ENCODE results near the gene SMIM12.

SMIM12 gene

GRCh38 chr1:34859446-34860200 is at the start of gene SMIM12:
TSS of gene SMIM12 (minus strand) at chr1:34859749. CDS start at chr1:34855977, 3,772 bp downstream.
- peak; percentile 90 for DNase-seq

- DNase-seq: no peak
These were observed 48.8 kb upstream of the SMIM12 start for GRCh38 chr1:34908369-34908768.

DNA sequence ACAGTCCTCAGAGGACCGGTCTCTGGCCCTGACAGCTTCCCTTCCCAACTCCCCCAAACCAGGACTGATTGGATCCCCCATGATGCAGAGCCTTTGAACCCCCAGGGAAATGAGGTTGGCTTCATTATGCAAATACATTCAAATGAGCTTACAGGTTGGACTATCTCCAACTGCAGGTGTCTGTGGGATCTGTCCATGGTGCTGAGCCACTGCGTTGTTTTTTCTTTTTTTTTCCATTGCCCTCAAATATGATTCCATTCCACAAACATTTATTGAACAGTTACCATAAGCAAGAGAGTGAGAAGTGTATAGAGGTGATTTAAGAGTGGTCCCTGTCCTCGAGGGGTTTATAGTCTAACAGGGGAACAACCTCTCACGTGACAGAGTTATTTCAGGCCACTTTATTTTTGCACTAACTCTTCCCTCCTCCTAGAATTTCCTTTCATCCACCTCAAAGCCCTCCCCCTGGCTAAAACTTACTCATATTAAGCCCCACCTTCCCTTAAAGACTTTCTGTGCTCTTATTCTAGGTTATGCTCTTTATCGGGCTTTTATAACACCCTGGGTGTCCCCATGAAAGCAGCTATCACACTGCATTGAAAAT is 48.0 kb upstream of the SMIM12 start:
- no peak for DNase-seq

DNA sequence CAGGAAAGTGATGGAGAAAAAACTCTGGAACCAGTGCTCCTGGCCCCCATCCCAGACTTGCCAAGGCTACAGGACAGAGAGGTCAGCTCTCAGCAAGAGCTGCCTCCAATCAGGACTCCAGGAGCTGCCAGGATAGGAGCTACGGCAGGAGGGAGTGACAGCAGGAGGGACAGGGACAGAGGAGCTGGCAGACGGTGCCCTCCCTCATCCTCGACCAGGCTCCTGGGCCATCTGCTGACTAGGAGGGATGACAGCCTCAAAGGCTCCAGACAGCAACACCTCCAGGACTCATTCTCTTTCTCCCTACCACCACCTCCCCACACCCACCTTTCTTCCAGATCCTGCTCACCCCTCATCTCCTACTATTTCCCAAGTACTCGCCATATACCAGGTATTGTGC is 47.2 kb upstream of the SMIM12 start:
- no peak for DNase-seq

- no peak for DNase-seq
These were observed 46.7 kb upstream of the SMIM12 start for GRCh38 chr1:34906222-34906621.

DNA sequence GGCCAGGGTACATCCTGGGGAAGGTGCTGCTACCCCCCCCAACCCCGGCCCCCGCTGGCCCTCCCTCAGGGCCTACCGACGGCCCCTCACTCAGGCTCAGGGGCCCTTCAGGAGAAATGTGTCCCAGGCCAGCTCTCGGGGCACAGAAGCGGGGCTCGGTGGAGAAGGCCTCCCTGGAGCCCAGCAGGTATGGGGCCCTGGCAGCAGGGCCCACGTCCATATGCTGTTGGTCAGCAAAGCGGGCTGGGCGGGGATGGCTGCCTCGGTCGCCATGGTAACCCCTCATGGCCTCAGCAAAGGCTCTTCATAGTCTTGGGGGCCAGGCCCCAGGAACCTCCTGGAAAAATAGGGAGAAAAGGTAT is 45.5 kb upstream of the SMIM12 start:
- DNase-seq: no peak

DNA sequence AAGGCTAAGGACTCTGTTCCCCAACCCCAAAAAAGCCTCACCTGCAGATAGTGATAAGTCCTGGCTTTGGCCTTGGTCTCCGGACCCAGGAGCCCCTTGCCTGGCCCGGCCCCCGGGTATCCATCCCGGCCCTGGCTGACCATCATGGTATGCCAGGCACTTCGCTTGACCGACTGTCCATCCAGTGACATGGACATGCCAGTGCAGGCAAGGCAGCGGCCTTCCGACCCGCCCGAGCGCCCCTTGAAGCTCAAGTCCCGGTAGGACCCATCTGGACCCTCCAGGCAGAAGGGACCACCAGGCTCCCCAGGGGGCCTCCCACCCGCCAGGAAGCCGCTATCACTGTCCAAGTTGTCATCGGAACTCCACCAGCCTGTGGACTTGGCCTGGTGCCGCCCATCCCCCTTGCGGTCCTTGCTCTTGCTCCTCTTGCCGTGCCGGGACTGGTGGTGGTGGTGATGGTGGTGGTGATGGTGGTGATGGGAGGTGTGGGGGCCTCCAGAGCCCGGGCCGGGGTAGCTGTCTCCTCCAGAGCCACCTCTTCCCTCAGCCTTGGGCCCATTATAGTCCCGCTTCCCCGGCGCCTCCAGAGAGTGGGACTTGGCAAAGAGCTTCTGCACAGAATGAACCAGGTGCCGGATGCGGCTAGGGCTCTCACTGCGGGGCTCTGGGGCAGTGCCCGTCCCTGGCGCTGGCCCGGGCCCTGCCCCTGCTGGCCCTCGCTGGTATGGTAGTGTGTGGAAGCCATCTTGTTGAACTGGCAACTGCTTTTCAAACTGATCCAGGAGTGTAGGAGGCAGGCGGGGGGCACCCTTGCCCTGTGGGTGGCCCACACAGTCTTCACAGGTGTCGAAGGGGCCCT is 44.9 kb upstream of the SMIM12 start:
- DNase-seq: no peak

- no peak for DNase-seq
These were observed 42.4 kb upstream of the SMIM12 start for GRCh38 chr1:34901919-34902318.

DNA sequence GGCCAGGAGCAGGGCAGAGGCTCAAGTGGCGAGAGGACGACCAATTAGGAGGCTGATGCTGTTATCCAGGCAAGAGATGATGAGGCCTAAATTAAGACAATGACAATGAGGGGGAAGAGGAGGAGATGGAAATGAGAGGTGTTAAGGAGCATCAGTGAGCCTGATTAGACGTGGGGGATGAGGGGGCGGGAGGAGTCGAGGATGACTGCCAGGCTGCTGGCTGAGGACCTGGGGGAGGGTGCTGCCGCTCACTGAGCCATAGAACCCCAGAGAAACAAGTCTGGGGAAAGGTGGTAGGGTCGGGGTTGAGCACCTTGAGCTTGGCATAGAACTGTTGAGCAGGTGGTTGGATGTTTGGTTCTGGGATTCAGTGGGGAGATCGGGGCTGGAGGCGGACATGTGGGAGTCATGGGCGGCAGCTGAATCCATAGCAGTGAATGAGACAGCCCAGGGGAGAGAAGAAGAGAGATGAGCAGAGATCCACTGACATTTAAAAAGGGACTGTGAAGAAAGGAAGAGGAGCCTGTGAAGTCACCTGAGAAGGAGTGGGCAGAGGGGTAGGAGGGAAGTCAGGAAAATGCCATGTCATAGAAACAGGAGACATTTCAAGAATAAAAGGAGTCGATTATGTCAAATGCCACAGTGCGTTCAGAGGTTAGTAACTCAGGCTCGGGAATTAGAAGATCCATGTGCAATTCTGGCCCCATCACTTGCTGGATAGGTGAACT is 41.4 kb upstream of the SMIM12 start:
- DNase-seq: no peak

- DNase-seq: no peak
These were observed 40.4 kb upstream of the SMIM12 start for GRCh38 chr1:34899906-34900305.

DNA sequence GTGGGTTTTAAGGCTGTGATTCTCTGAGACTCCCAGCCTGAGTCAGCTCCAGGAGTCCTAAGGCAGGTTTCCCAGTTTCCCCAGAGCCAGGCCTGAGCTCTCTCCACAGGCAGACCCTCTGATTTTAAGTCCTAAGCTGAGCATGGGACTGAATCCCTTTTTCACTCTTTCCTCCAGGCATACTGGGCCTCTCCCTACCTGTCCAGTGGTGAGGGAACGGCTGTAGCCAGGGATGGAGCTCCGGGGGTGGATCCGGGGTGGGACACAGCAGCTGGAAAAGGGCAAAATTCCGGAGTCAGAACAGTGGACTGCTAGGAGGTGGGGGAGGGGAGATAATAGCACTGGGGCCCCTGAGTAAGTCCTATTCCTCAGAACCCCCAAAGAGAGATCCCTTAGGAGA is 39.9 kb upstream of the SMIM12 start:
- DNase-seq: no peak

DNA sequence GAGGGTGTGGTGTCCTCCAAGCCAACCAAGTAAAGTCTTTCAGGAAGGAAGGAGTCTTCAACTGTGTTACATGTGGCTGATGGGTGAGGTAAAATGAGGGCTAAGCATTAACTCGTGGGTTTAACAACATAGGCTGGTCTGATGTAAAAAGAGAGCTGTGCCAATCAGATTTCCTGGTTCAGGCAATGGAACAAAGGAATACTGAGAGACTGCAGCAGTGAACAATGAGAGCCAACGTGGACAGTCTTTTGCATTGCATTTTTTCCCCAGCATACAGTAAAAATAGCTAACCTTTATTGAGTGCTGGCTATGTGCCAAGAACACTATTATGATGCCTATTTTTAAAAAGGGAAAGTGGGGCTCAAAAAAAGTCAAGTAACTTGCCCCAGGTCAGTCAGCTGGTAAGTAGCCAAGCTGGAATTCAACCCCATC is 38.8 kb upstream of the SMIM12 start:
- DNase-seq: no peak

DNA sequence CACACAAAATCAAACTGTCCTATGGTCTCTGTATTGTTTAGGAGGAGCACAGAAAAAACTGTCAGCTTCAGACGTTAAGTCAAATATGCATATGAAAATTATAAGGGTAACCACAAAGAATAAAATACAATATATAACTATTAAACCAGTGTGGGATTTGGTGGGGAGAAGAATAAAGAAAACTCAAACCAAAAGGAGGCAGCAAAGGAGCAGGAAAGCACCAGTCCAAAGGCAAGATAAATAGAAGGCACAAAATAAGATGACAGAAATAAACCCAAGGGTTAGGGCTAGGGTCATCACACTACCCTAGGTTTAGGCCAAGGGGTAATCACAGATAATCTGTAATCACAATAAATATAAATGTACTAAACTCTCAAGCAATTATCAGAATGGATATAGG is 37.1 kb upstream of the SMIM12 start:
- no peak for DNase-seq

GRCh38 chr1:34889705-34890104 is 30.2 kb upstream of the SMIM12 start:
- no peak for DNase-seq

- DNase-seq: no peak
These were observed 28.0 kb upstream of the SMIM12 start for GRCh38 chr1:34887593-34887992.

- DNase-seq: peak; percentile 34
These were observed 26.1 kb upstream of the SMIM12 start for GRCh38 chr1:34885405-34886247.

DNA sequence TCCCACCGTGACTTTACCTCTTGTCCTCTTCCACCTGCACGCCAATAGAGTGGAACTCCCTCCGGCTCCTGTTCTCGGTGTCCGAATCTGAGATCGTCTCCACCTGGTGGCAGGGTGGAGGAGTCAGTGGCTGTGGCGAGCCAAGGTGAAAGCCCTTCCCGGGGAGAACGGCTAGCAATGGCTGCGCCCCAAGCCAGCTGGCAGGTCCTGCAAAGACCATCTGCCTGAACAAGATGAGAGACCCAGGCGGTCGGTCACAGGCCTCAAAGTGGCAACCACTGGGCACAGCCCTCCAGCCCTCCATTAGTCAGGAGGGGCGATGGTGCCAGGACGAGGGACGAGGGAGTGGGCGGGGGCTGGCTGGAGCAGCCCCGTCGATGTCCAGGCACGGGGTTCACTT is 25.4 kb upstream of the SMIM12 start:
- DNase-seq: no peak

- no peak for DNase-seq
These were observed 25.0 kb upstream of the SMIM12 start for GRCh38 chr1:34884536-34884935.

DNA sequence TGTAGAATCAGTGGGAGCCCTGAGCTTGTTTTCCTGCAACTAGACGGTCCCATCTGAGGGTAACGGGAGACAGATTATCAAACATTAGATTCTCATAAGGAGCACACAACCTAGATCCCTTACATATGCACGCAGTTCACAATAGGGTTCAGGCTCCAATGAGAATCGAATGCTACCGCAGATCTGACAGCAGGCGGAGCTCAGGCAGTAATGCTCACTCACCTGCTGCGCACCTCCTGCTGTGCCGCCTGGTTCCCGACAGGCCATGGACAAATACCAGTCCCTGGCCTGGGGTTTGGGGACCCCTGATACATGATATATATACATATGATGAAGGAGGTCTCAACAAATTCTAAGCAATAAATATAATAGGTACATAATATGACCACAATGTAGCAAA is 19.7 kb upstream of the SMIM12 start:
- DNase-seq: no peak

- no peak for DNase-seq
These were observed 16.9 kb upstream of the SMIM12 start for GRCh38 chr1:34876406-34876805.

DNA sequence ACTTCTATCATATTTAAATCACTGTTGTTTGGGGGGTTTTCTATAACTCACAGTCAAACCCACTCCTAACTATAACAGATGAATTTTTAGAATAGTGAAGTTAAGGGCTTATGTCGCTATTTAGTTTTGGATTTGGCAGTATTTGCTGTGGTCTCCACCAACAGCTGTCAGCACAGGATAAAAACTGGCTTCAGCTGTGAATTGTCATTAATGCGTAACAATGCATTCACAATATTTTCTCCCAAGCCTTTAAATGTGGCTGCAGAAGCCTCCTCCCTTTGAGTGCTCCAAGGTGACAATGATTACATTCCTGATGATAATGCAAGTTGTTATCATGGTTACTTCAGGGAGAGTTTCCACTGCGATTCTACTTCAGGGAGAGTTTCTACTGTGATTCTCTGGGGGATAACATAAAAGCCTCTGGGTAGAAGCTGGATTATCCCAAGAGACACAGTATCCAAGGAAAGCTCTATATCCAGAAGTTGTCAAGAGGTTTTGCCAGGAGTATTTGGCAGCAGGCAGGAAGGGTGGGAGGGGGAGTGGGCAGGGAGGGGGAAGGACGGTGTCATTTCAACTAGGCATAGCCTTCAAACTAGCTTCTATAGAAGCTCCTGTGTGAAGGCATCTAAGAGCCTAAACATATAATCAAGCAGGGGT is 14.9 kb upstream of the SMIM12 start:
- no peak for DNase-seq

- no peak for DNase-seq
These were observed 12.6 kb upstream of the SMIM12 start for GRCh38 chr1:34872133-34872503.

Measured in activated CD4-positive, alpha-beta T cell treated with anti-CD3 and anti-CD28 coated beads, Interleukin-2, amount 50 U/mL, for 1 hour (primary cell).